HG03103 (cell line): ENCODE measurements around the gene GANC.

Experiments
- ATAC-seq: cut with Tn5 transposase; IDR thresholded peaks from one replicate; pipeline ENCODE4 v1.9.1; 2021; ENCODE audit warnings: low read depth; ENCODE audit not compliant: unreplicated experiment

GANC gene

DNA sequence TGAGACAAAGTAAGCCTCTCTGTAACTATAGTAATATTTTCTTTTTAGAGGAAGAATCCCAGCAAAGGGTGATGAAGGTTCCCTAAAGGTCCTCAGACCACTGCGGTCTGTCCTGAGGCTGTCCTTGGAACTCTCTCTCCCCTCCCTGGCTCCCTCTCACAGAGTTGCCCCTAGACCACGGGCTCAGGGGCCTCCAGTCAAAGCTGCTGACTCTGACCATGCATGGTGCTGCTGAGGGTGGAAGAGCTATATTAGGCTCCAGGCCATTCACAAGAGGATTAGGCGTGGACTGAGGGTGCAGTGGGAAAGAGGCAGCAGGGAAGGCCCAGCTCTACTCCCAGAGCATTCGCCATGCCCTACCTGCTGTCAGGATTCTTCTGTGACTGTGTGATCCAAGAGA, 100.9 kb downstream of the GANC start:
- no peak for ATAC-seq

DNA sequence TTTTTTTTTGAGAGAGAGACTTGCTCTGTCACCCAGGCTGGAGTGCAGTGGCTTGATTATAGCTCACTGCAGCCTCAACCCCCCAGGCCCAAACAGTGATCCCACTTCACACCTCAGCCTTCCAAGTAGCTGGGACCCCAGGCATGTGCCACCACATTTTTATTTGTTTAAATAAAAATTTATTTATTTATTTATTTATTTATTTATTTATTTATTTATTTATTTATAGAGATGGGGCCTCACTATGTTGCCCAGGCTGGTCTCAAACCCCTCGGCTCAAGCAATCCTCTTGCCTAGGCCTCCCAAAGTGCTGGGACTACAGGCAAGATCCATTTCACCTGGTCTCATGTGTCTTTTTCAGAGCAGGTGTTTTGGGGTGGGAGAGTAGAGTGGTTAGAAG, 101.8 kb downstream of the GANC start:
- no peak for ATAC-seq

DNA sequence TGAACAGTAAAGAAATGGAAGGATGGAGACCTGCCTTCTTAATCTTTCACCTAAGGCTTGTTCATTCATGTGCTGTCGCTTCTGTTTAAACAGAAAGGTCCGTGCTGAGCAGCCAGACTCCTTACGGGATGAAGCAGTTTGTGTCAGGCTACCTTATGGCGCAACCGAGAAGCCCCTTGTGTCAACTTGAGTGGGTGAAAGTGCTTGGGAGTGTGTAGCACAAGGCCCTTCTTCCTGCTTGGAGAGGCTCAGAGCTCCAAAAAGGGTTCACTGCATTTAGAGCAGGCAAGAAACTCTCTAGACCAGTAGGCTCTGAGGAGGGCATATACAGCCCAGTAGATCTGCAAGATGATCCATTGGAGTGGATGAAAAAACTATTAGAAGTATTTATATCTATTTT, 102.3 kb downstream of the GANC start:
- ATAC-seq, result no peak

DNA sequence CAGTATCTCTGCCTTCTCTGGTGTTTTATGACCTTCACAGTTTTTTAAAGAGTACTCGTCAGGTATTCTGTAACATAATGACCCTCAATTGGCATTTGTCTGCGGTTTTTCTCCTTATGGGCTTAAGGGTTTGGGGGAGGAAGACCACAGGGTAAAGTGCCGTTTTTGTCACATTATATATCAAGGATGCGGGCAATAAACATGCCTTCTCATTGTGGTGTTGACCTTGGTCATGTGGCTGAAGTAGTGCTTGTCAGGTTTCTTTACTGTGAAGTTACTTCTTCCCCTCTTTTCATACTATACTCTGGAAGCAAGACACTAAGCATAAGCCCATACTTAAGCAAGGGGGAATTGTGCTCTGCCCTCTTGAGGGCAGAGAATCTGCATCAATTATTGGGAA, 102.9 kb downstream of the GANC start:
- ATAC-seq, result no peak

DNA sequence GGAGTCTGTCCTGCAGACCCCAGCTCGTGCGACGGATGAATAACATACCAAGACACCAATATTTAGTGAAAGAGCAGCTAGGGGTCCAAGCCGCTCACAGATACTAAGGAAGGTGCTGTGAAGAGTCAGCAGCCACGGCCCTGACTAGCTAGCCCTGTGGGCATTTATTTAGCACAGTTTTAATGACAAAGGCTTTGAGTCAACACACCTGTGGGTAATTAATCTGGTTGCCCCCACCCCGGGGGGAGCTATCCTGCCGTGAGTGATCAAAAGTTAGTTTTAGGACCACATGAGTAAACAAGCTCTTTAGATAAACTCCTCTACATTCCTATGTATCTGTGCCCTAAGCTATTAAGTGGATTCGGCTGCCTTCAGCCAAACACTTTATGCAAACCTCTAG, 105.0 kb downstream of the GANC start:
- ATAC-seq, result no peak

DNA sequence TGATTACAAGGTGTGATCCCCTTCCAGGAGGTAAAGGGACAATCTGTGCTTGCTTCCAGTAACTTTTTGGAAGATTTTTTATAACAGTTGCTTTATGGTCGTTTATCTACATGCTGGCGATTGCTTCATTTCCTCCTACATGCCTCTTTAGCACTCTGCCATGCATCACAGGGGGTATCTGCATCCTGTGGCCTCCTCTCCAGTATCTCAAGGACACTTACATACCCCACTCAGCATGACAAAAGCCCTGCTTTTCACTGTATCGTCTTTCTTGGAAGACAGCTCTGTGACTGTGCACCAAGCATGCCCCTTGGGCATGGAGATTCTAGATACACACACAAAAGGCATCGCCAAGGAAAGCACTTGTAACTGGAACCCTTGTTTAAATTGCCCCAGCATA, 111.6 kb downstream of the GANC start:
- ATAC-seq, result no peak

DNA sequence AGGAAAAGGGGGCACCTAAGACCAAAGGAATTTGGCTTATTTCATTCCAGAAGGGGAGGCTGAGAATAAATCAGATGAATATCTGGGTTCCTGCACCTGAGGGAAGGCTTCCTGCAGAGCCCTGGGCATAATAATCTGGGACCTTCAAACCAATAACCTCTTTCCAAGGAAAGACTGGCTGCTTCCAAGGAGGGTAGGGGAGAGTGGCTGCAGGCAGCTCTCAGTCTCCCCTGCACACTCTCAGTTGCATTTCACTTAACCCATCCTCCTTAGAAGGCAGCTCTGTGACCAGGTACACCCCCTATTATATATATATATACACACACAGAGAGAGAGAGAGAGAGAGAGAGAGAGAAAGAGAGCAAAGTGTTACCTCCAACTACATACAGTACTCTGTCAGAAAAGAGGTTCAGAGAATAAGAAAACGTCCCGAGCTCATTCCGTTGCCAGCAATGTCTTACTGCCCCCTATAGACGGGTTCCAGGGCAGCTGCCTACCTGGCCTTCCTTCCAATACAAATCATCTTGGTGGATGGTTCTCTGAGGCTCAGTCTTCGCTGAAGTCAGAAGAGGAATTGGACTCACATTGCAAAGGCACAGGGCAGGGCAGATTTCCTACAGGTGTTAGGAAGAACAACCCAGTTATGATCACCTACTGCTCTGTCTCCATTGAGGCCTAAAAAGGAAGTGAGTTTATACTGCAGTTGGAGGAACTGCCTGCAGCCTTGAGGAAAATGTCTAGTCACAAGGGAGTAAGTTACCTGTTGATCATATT, 112.4 kb downstream of the GANC start:
- ATAC-seq, result no peak

- no peak for ATAC-seq
Observed at GRCh38 chr15:42385980-42386700, 113.1 kb downstream of the GANC start.

DNA sequence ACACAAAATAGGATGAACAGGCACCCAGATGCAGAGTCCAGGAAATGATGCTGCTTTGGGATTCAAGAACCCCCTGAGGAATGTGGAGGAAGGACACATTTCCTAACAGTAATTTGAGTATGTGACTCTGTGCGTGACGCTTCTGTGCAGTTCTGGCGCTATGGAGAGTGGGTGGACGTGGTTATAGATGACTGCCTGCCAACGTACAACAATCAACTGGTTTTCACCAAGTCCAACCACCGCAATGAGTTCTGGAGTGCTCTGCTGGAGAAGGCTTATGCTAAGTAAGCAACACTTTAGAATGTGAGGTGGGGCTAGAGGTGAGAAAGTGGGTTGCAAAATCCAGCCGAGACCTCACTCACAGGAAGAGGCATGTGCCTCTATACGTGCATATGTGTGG, 114.6 kb downstream of the GANC start:
- ATAC-seq, result no peak

DNA sequence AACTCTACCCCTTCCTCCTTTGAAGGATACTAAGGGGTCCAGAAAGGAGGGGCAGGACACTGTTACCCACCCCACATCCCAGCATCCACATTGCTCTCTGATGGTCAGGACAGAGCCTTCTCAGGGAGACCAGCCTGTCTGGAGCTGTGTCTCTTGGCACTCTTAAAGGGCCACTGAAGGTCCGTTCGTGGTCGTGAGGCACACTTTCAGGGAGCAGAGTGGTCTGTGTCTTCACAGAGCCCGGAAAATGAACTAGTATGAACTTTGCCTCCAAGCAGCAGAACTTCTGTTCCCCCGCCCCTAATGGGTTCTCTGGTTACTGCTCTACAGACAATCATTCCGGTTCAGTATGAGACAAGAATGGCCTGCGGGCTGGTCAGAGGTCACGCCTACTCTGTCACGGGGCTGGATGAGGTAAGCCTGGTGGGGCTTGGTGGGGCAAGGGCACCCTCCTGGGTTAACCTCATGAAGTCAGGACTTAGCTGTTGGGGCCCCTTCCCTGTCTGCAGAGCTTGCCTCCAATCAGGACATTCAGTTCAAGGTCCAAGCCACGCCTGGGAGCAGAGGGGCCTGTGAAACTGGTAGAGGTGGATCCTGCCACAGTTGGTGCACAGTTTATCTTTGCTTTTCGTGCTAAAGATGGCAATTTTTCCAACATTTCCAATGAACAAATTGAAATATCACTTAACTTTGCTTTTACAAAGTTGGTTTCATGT, 119.5 kb downstream of the GANC start:
- ATAC-seq, result no peak

DNA sequence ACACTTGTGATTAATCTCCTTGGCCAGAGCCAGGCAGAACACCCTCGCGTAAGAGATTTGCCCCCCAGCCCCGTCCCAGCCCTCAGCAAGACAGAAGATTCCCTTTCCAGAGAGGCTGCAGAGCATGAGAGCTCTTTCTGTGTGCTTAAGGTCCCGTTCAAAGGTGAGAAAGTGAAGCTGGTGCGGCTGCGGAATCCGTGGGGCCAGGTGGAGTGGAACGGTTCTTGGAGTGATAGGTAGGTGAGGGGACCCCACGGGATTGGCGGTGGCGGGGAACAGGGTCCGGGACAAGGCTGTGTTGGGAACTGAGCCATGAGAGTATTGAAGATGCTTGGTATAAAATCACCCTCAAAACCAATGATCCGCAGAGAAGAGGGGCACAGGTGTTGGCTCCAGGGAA, 121.1 kb downstream of the GANC start:
- ATAC-seq, result no peak

- no peak for ATAC-seq
Observed at GRCh38 chr15:42395838-42396237, 122.8 kb downstream of the GANC start.

DNA sequence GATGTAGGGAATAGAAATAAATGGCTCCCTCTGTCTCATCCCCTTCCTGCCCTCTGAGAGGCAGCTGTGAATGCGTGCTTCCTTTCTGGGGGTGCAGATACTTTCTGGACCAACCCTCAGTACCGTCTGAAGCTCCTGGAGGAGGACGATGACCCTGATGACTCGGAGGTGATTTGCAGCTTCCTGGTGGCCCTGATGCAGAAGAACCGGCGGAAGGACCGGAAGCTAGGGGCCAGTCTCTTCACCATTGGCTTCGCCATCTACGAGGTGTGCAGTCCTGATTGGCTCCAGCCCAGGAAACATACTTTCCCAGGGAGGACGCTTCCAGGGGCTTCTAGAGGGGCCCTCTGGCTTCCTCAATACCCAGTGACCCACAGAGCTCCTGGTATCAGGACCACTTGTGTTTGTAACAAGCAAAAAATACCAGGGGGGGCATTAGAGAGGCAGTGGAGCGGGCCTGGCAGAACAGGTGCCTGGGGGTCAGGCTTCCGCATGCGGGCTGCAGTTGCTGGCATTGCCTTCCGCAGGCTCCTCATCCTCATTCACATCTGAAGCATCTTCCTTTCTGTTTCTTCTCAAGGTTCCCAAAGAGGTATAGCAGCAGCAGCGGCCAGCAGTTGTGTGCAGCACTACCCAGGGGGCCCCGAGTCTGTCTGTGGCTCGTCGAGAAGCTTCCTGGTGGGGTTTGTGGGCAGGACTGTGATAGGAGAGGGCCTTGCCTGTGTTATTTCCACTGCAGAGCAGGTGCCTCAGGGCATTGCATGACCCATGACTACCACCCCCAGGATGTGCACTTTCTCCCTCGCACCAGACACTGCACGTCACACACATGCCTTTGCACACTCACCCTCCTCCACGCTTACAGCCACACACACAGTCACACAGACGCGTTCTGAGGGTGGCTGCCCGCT, 128.8 kb downstream of the GANC start:
- no peak for ATAC-seq

DNA sequence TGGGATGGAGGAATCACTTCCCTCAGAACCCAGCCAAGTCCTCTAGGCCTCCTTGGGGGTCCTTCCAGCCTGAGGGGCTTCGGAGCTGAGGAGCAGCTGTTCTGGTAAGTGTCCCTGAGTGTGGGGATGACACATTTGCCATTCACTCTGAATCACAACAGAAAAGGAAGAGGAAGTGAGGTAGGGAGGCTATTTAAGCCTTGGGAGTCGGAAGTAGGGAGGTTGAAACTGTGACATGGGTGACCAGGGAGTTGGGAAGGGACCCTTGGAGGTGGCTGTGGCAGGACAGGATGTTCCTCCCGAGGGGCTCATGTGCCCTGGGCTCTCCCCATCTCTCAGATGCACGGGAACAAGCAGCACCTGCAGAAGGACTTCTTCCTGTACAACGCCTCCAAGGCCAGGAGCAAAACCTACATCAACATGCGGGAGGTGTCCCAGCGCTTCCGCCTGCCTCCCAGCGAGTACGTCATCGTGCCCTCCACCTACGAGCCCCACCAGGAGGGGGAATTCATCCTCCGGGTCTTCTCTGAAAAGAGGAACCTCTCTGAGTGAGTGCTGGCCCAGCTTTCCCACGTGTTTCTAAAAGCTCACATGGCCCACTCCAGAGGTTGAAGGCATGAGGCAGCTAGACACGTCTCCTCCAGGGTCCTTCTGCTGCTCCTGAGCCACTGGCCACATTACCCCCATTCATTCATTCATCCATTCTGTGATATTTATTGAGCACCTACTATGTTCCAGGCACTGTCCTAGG, 129.6 kb downstream of the GANC start:
- no peak for ATAC-seq

GRCh38 chr15:42403389-42403788, 130.4 kb downstream of the GANC start:
- no peak for ATAC-seq

GRCh38 chr15:42404461-42405235, 131.6 kb downstream of the GANC start:
- ATAC-seq, result no peak

DNA sequence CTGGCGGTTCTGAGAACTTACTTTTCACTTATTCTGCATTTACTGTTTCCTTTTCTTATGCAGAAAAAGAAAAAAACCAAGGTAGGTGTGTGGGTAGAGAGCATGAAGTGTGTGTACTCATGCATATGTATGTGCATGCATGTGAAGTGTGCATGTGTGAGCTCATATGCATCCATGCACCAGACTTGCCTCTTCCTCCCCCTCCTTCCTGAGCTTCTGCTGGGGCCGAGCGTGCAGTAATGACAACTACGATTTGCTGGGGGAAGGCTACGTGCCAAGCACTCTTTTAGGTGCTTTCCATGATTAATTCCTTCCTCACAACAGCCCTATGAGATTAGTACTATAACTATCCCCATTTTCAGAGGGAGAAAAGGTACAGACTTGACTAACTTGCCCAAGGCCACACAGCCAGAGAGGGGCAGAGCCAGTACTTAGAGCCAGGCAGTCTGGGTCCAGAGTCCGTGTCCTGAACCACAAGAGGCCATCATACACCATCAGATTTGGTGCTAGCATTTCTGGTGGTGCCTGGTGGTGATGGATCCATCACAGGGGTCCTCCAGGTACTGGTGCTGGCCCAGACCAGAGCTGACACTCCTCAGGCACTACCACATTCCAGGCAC, 133.0 kb downstream of the GANC start:
- ATAC-seq, result no peak
